ENCODE data around the gene ATOH8.

Gene ATOH8

GRCh38 chr2:85785027-85785822, 31.4 kb downstream of the ATOH8 start:
- H3K27ac ChIP-seq = no peak overlapping the region
- no peak for TF ChIP-seq ZFX (IDR thresholded peaks at IDR 0.05)
- TF ChIP-seq CTCF (conservative IDR thresholded peaks at IDR 0.05) = no peak

- H3K27ac ChIP-seq = no peak overlapping the region
- TF ChIP-seq ZFX (IDR thresholded peaks at IDR 0.05) (no peak), CTCF (conservative IDR thresholded peaks at IDR 0.05) (no peak)
Observed at GRCh38 chr2:85785871-85786270, 32.1 kb downstream of the ATOH8 start.

- TF ChIP-seq ZFX (IDR thresholded peaks at IDR 0.05) = no peak
- no peak for TF ChIP-seq CTCF (conservative IDR thresholded peaks at IDR 0.05)
- H3K27ac ChIP-seq = no peak overlapping the region
Observed at GRCh38 chr2:85786444-85786843, 32.7 kb downstream of the ATOH8 start.

GRCh38 chr2:85786865-85787264, 33.1 kb downstream of the ATOH8 start:
- no peak overlapping the region for H3K27ac ChIP-seq
- no peak for TF ChIP-seq CTCF (conservative IDR thresholded peaks at IDR 0.05)
- no peak for TF ChIP-seq ZFX (IDR thresholded peaks at IDR 0.05)

GRCh38 chr2:85787282-85787980, 33.6 kb downstream of the ATOH8 start:
- TF ChIP-seq ZFX (IDR thresholded peaks at IDR 0.05) (no peak), CTCF (conservative IDR thresholded peaks at IDR 0.05) (no peak)
- H3K27ac ChIP-seq = no peak overlapping the region

GRCh38 chr2:85787981-85788340, 34.2 kb downstream of the ATOH8 start:
- no peak for TF ChIP-seq CTCF (conservative IDR thresholded peaks at IDR 0.05)

GRCh38 chr2:85788603-85789002, 34.8 kb downstream of the ATOH8 start:
- no peak overlapping the region for H3K27ac ChIP-seq
- TF ChIP-seq CTCF (conservative IDR thresholded peaks at IDR 0.05) = no peak
- no peak for TF ChIP-seq ZFX (IDR thresholded peaks at IDR 0.05)

More at GRCh38 chr2:85787981-85788340, 34.2 kb downstream of the ATOH8 start:
- no peak overlapping the region for H3K27ac ChIP-seq

Measured in C4-2B (cell line).